ENCODE results near the gene AR.

The AR gene

DNA sequence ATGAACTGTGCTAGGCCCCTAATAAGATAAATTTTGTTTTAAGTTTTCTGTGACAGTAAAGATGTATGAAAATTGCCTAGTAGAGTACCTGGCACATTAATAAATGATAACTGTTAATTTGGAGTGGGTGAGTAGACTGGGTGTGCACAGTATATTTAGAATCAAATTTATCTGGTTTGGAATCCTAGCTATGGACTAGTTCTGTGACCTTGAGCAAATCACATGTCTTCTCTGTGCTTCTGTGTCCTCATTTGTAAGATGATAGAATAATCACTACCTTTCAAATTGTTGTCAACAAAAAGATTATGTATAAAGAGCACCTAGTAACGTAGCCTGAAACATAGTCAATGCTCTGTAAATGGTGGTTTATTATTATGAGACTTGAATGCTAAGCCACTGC is 170.2 kb downstream of the AR start:
- Histone ChIP-seq H3K27ac (ENCODE audit: low read depth, low read length) (no peak overlapping the region), H3K9ac (ENCODE audit: low read length) (no peak overlapping the region), H3K4me2 (ENCODE audit: low read depth, low read length, poor library complexity, severe bottlenecking) (no peak overlapping the region), H3K27me3 (ENCODE audit: low read length) (no peaks in the 10 kb centered on the region), H3K4me3 (ENCODE audit: insufficient read depth, low read length, poor library complexity, severe bottlenecking) (no peak overlapping the region), H3K9me2 (replicated peaks; ENCODE audit: insufficient read depth, low read length) (no peaks in the 10 kb centered on the region), H4K20me1 (ENCODE audit: low read depth, low read length) (no peaks in the 10 kb centered on the region), H3K79me2 (ENCODE audit: insufficient read depth, low read length) (no peaks in the 10 kb centered on the region), H3F3A (ENCODE audit: insufficient read depth) (no peaks in the 10 kb centered on the region), H2AFZ (ENCODE audit: low read depth, low read length, severe bottlenecking) (no peak overlapping the region), H3K9me3 (ENCODE audit: insufficient read depth, low read length) (no peaks in the 10 kb centered on the region), H3K36me3 (ENCODE audit: low read length) (no peaks in the 10 kb centered on the region)
- TF ChIP-seq, protein P1, sequence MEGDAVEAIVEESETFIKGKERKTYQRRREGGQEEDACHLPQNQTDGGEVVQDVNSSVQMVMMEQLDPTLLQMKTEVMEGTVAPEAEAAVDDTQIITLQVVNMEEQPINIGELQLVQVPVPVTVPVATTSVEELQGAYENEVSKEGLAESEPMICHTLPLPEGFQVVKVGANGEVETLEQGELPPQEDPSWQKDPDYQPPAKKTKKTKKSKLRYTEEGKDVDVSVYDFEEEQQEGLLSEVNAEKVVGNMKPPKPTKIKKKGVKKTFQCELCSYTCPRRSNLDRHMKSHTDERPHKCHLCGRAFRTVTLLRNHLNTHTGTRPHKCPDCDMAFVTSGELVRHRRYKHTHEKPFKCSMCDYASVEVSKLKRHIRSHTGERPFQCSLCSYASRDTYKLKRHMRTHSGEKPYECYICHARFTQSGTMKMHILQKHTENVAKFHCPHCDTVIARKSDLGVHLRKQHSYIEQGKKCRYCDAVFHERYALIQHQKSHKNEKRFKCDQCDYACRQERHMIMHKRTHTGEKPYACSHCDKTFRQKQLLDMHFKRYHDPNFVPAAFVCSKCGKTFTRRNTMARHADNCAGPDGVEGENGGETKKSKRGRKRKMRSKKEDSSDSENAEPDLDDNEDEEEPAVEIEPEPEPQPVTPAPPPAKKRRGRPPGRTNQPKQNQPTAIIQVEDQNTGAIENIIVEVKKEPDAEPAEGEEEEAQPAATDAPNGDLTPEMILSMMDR (IDR thresholded peaks at IDR 0.05; ENCODE audit: insufficient read depth, low read length, poor library complexity, severe bottlenecking), result no peak
- TF ChIP-seq EZH2phosphoT487 (conservative IDR thresholded peaks at IDR 0.05; ENCODE audit: low read length), result no peak

DNA sequence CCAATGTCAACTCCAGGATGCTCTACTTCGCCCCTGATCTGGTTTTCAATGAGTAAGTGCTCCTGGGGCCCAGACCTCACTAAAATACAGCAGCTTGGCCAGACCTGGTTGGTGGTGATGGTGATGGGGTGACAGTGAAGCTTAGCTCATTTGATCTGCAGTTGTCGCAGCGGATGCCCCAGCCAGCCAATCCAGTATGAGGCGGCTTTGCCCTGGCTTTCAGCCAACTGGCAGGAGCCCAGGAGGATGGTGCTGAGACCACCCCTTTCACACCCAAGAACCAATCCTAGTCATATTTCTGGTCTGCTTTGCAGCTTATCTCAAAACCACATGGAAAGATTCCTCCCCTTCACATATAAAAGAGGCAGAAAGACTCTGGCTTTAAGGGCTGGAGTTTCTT is 173.8 kb downstream of the AR start:
- Histone ChIP-seq H3K9ac (ENCODE audit: low read length) (no peak overlapping the region), H3K79me2 (ENCODE audit: insufficient read depth, low read length) (no peaks in the 10 kb centered on the region), H3K27me3 (ENCODE audit: low read length) (no peaks in the 10 kb centered on the region)

DNA sequence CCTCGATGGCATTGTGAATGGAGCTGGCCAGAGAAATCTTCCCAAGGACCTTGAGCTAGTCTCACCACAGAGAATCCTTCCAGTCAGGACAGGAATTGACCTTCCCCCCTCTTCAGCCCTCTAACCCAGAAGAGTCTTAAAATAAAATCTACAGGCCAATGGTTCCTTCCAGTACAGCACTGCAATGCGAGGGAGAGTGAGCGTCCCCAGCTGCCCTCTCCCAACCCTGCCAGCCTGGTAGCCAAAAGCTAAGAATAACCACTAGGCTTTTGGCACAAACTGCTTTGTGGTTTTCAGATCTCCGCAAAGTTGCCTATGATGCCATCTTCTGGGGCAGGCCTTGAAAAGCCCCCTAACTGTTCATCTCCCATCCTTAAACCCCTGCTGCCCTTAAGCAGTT is 175.1 kb downstream of the AR start:
- Histone ChIP-seq H3K36me3 (ENCODE audit: low read length) (no peaks in the 10 kb centered on the region), H4K20me1 (ENCODE audit: low read depth, low read length) (no peaks in the 10 kb centered on the region), H3F3A (ENCODE audit: insufficient read depth) (no peaks in the 10 kb centered on the region), H3K4me3 (ENCODE audit: insufficient read depth, low read length, poor library complexity, severe bottlenecking) (no peak overlapping the region), H3K27me3 (ENCODE audit: low read length) (no peaks in the 10 kb centered on the region), H3K27ac (ENCODE audit: low read depth, low read length) (no peak overlapping the region), H3K4me2 (ENCODE audit: low read depth, low read length, poor library complexity, severe bottlenecking) (no peak overlapping the region), H2AFZ (ENCODE audit: low read depth, low read length, severe bottlenecking) (no peak overlapping the region), H3K79me2 (ENCODE audit: insufficient read depth, low read length) (no peaks in the 10 kb centered on the region), H3K9ac (ENCODE audit: low read length) (no peak overlapping the region), H3K9me2 (replicated peaks; ENCODE audit: insufficient read depth, low read length) (no peaks in the 10 kb centered on the region), H3K9me3 (ENCODE audit: insufficient read depth, low read length) (no peaks in the 10 kb centered on the region)
- TF ChIP-seq, protein P1 (IDR thresholded peaks at IDR 0.05; ENCODE audit: insufficient read depth, low read length, poor library complexity, severe bottlenecking), result no peak
- no peak for TF ChIP-seq EZH2phosphoT487 (conservative IDR thresholded peaks at IDR 0.05; ENCODE audit: low read length)

More for the DNA sequence above, 173.8 kb downstream of the AR start:
- no peaks in the 10 kb centered on the region for H3K9me2 ChIP-seq (replicated peaks; ENCODE audit: insufficient read depth, low read length)
- H3K27ac ChIP-seq (ENCODE audit: low read depth, low read length), result no peak overlapping the region
- no peak for TF ChIP-seq EZH2phosphoT487 (conservative IDR thresholded peaks at IDR 0.05; ENCODE audit: low read length)
- TF ChIP-seq, protein P1 (IDR thresholded peaks at IDR 0.05; ENCODE audit: insufficient read depth, low read length, poor library complexity, severe bottlenecking), result no peak
- no peaks in the 10 kb centered on the region for H3K36me3 ChIP-seq (ENCODE audit: low read length)
- no peak overlapping the region for H2AFZ ChIP-seq (ENCODE audit: low read depth, low read length, severe bottlenecking)
- H3F3A ChIP-seq (ENCODE audit: insufficient read depth), result no peaks in the 10 kb centered on the region
- no peak overlapping the region for H3K4me3 ChIP-seq (ENCODE audit: insufficient read depth, low read length, poor library complexity, severe bottlenecking)
- H4K20me1 ChIP-seq (ENCODE audit: low read depth, low read length), result no peaks in the 10 kb centered on the region
- no peak overlapping the region for H3K4me2 ChIP-seq (ENCODE audit: low read depth, low read length, poor library complexity, severe bottlenecking)
- H3K9me3 ChIP-seq (ENCODE audit: insufficient read depth, low read length), result no peaks in the 10 kb centered on the region

Measured in SU-DHL-6 (cell line).